GM08714 (cell line): Measurements from ENCODE around the gene YDJC.
A peak's percentile ranks its signal among the peaks of the same experiment; 100 is the strongest.
"Not testable (repeated sequence)": the region's sequence is repeated elsewhere in the genome, so short reads cannot be mapped to it uniquely, and the experiment has no call there.

Experiments
- H3K4me3 ChIP-seq: fragments of 200-500 bp; sonication (Bioruptor generic); 2 replicates; pipeline ENCODE4 v1.5.1; 2014; ENCODE audit warnings: mild to moderate bottlenecking, low read length, inconsistent platforms
- ZNF274 ChIP-seq: IDR thresholded peaks from 2 replicates; pipeline ENCODE4 v1.6.1; 2012; ENCODE audit warnings: mild to moderate bottlenecking, low read depth, low read length

YDJC gene

DNA sequence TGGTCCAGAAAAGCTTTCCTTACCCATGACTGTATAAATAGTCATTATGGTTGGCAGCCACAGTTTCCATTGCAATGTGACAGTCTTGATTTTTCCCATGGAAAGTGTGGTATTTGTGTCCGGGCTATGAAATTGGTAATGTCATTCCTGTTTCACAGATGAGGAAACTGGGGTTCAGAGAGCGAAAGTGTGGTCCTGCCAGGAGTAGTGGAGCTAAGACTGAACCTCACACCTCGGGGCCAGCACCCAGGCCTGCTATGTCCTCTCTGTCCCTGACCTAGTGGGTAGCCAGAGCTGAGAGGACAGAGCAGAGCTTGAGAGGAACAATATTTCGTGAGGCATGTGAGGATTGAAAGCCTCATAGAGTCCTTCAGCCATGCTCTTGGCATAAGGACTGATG is 1.2 kb upstream of the YDJC start:
- TF ChIP-seq ZNF274: no peak
- H3K4me3 ChIP-seq: no peak overlapping the region

- H3K4me3 ChIP-seq: peak overlapping the region; percentile 86; the same call in 1 of the 2 replicates
- TF ChIP-seq ZNF274: no peak
These were observed 1.2 kb downstream of the YDJC start for GRCh38 chr22:21628386-21629254.

GRCh38 chr22:21626735-21627469 is 2.9 kb downstream of the YDJC start:
- TF ChIP-seq ZNF274: no peak

GRCh38 chr22:21626073-21626734 is 3.6 kb downstream of the YDJC start:
- no peak for TF ChIP-seq ZNF274

More at GRCh38 chr22:21626735-21627469, 2.9 kb downstream of the YDJC start:
- no peak overlapping the region for H3K4me3 ChIP-seq

DNA sequence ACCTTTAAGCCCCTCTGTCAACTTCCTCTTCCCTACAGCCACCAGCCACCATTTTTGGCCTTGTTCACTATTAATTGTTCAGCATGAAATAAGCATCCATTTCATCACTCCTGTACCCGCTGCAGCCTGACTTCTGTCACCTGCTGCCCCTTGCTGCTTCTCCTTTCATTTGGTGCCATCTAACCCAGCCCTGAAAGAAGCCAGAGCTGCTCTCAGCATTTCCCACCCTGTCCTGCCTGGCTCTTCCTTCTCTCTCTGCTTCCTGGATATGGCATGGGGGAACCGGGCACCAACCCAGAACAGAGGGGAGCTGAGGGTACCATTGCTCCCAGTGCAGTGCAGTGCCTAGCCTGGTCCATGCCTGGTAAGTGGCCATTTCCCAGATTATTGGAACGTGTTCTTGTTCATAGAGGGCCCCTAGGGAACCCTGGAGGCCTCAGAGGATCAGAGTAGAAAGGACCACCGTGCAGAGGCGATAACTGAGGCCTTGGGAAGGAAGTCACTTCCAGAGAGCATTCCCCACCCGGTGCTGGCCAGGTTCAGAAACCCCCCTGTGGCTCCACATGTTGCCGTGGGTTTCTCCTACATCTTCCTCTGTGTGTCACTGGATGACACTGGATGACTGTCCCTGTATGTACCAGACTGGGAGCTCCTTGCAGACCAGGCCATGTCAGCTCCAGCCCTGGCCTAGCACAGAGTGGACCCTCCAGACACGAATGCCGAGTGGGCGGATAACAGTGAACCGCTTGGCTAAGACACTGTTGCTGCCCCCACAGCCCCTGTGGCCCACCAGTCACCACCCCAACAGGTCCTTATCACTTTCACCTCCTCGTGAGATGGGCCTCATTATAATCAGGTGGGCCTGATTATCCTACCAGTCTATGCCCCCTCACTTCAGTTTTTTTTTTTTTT is 4.7 kb downstream of the YDJC start:
- H3K4me3 ChIP-seq: no peak overlapping the region
- TF ChIP-seq ZNF274: no peak

More at GRCh38 chr22:21626073-21626734, 3.6 kb downstream of the YDJC start:
- H3K4me3 ChIP-seq: no peak overlapping the region

GRCh38 chr22:21624120-21624879 is 5.5 kb downstream of the YDJC start:
- no peak overlapping the region for H3K4me3 ChIP-seq
- no peak for TF ChIP-seq ZNF274

DNA sequence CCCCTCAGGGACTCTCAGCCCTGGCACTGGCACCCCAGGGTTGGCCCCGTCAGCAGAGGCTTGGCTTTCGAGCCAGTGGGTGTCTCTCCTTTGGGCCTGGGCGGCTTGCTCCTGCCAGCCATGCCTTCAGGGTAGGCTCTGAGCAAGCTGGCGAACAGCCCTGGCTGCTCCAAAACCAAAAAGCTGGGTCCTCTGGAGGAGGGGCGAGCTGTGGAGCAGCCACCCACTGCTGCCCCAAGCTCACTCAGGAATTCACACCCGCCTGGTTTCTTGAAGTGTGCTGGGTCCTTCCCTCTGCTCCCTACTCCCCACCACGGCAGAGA is 6.2 kb downstream of the YDJC start:
- TF ChIP-seq ZNF274: no peak
- H3K4me3 ChIP-seq: no peak overlapping the region

DNA sequence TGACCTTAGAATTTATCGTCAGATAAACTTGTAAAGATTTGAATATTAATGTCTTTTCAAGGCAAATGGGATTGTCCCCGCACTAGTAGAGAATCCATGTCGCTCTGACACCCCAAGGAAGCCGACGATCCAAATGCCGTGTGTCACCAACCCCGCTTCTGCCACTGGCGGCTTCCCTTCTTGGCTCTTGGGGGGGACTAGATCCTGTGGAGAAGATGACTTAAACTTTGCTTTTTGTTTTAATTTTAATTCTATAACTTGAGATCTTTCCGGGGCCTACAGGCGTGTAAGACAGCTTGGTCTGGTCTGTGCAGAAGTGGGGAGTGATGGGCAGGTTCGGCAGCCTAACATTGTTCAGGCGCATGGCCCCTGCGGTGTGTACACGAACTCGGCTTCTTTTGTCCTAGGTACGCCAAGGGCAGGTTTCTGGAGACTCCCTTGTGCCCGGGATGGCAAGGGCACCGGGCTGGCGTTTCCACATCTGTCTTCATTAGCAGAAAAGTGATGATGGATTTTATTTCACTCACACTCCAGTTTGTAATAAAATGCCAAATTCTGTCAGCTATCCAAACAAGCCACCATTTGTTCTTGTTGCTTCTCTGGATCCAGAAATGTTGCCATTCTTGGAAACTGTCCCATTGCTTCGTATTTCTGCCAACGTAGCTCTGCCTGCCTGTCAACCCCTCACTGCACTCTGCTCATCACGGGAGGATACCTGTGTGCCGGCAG is 6.7 kb downstream of the YDJC start:
- H3K4me3 ChIP-seq: no peak overlapping the region
- no peak for TF ChIP-seq ZNF274

GRCh38 chr22:21622011-21622918 is 7.6 kb downstream of the YDJC start:
- H3K4me3 ChIP-seq: no peak overlapping the region
- TF ChIP-seq ZNF274: no peak

GRCh38 chr22:21621025-21621424 is 8.8 kb downstream of the YDJC start:
- no peak overlapping the region for H3K4me3 ChIP-seq
- TF ChIP-seq ZNF274: no peak

GRCh38 chr22:21617337-21617736 is 12.5 kb downstream of the YDJC start:
- not testable (repeated sequence) for H3K4me3 ChIP-seq
